ENCODE measurements around the gene COL25A1. TPM values are rescaled to one million over a fixed set of nuclear protein-coding genes. Genes with fewer than 3 reads are reported as not detected.

COL25A1 gene
- total RNA-seq, 1 experiment from 2014 or later = not detected

GRCh38 chr4:109294468-109295020 is 7.9 kb downstream of the COL25A1 start:
- DNase-seq (ENCODE audit: low spot score) = no peak
- in situ Hi-C loops (cut with HindIII; ENCODE audit: low sequenced_read_pairs) = no loop called here

- in situ Hi-C loops (cut with HindIII; ENCODE audit: low sequenced_read_pairs) = no loop called here
- DNase-seq (ENCODE audit: low spot score) = no peak
These were observed 8.5 kb downstream of the COL25A1 start for GRCh38 chr4:109294006-109294405.

- DNase-seq (ENCODE audit: low spot score) = no peak
- in situ Hi-C loops (cut with HindIII; ENCODE audit: low sequenced_read_pairs) = no loop called here
These were observed 10.7 kb downstream of the COL25A1 start for GRCh38 chr4:109291707-109292238.

GRCh38 chr4:109290918-109291317 is 11.5 kb downstream of the COL25A1 start:
- in situ Hi-C loops (cut with HindIII; ENCODE audit: low sequenced_read_pairs) = no loop called here

GRCh38 chr4:109278594-109279031 is 23.8 kb downstream of the COL25A1 start:
- DNase-seq (ENCODE audit: low spot score) = no peak
- in situ Hi-C loops (cut with HindIII; ENCODE audit: low sequenced_read_pairs) = no loop called here

More at GRCh38 chr4:109290918-109291317, 11.5 kb downstream of the COL25A1 start:
- no peak for DNase-seq (ENCODE audit: low spot score)

GRCh38 chr4:109276482-109277095 is 25.9 kb downstream of the COL25A1 start:
- in situ Hi-C loops (cut with HindIII; ENCODE audit: low sequenced_read_pairs) = no loop called here
- no peak for DNase-seq (ENCODE audit: low spot score)

GRCh38 chr4:109275066-109275745 is 27.3 kb downstream of the COL25A1 start:
- no peak for DNase-seq (ENCODE audit: low spot score)
- in situ Hi-C loops (cut with HindIII; ENCODE audit: low sequenced_read_pairs) = no loop called here

GRCh38 chr4:109266891-109267290 is 35.6 kb downstream of the COL25A1 start:
- DNase-seq (ENCODE audit: low spot score) = no peak
- in situ Hi-C loops (cut with HindIII; ENCODE audit: low sequenced_read_pairs) = no loop called here

GRCh38 chr4:109266236-109266635 is 36.2 kb downstream of the COL25A1 start:
- no peak for DNase-seq (ENCODE audit: low spot score)
- in situ Hi-C loops (cut with HindIII; ENCODE audit: low sequenced_read_pairs) = no loop called here

- in situ Hi-C loops (cut with HindIII; ENCODE audit: low sequenced_read_pairs) = no loop called here
- DNase-seq (ENCODE audit: low spot score) = no peak
These were observed 38.7 kb downstream of the COL25A1 start for GRCh38 chr4:109263721-109264120.

- in situ Hi-C loops (cut with HindIII; ENCODE audit: low sequenced_read_pairs) = no loop called here
- DNase-seq (ENCODE audit: low spot score) = no peak
These were observed 45.6 kb downstream of the COL25A1 start for GRCh38 chr4:109256818-109257217.

- in situ Hi-C loops (cut with HindIII; ENCODE audit: low sequenced_read_pairs) = no loop called here
- DNase-seq (ENCODE audit: low spot score) = no peak
These were observed 47.6 kb downstream of the COL25A1 start for GRCh38 chr4:109254845-109255244.

- in situ Hi-C loops (cut with HindIII; ENCODE audit: low sequenced_read_pairs) = no loop called here
- no peak for DNase-seq (ENCODE audit: low spot score)
These were observed 51.1 kb downstream of the COL25A1 start for GRCh38 chr4:109251396-109251795.

GRCh38 chr4:109248322-109248900 is 54.0 kb downstream of the COL25A1 start:
- in situ Hi-C loops (cut with HindIII; ENCODE audit: low sequenced_read_pairs) = no loop called here
- no peak for DNase-seq (ENCODE audit: low spot score)

GRCh38 chr4:109243871-109244270 is 58.6 kb downstream of the COL25A1 start:
- in situ Hi-C loops (cut with HindIII; ENCODE audit: low sequenced_read_pairs) = no loop called here
- DNase-seq (ENCODE audit: low spot score) = no peak

GRCh38 chr4:109238746-109239145 is 63.7 kb downstream of the COL25A1 start:
- in situ Hi-C loops (cut with HindIII; ENCODE audit: low sequenced_read_pairs) = no loop called here
- DNase-seq (ENCODE audit: low spot score) = no peak

GRCh38 chr4:109235683-109236082 is 66.8 kb downstream of the COL25A1 start:
- DNase-seq (ENCODE audit: low spot score) = no peak

GRCh38 chr4:109234596-109234995 is 67.9 kb downstream of the COL25A1 start:
- in situ Hi-C loops (cut with HindIII; ENCODE audit: low sequenced_read_pairs) = no loop called here
- no peak for DNase-seq (ENCODE audit: low spot score)

More at GRCh38 chr4:109235683-109236082, 66.8 kb downstream of the COL25A1 start:
- in situ Hi-C loops (cut with HindIII; ENCODE audit: low sequenced_read_pairs) = no loop called here

- in situ Hi-C loops (cut with HindIII; ENCODE audit: low sequenced_read_pairs) = no loop called here
- no peak for DNase-seq (ENCODE audit: low spot score)
These were observed 68.9 kb downstream of the COL25A1 start for GRCh38 chr4:109233570-109233969.

- DNase-seq (ENCODE audit: low spot score) = no peak
- in situ Hi-C loops (cut with HindIII; ENCODE audit: low sequenced_read_pairs) = no loop called here
These were observed 69.8 kb downstream of the COL25A1 start for GRCh38 chr4:109232681-109233080.

Data from G401 (cell line).